Omental fat pad (tissue), 4 donors: Measurements from ENCODE around the gene HERC4. TPM values are rescaled to one million over a fixed set of nuclear protein-coding genes. Genes with fewer than 3 reads are reported as not detected.
"Not testable (repeated sequence)": the region's sequence is repeated elsewhere in the genome, so short reads cannot be mapped to it uniquely, and the experiment has no call there.

Experiments used
- ATAC-seq: fragments of 150-250 bp; one replicate; pipeline ENCODE4 v1.9.1; 2016; ENCODE audit warnings: mild to moderate bottlenecking, moderate library complexity; ENCODE audit not compliant: low FRiP score
- DNase-seq: peaks from one replicate; pipeline ENCODE4 v3.0.0-alpha.2; 2019; ENCODE audit warnings: low spot score
- CTCF ChIP-seq, 3 donors: fragments of 450-650 bp; IDR thresholded peaks; one replicate each; pipeline ENCODE4 v1.5.1; 2016 to 2017; ENCODE audit warnings: antibody characterized with exemption in 3 of 3, mild to moderate bottlenecking in 3 of 3, moderate library complexity in 2 of 3
- total RNA-seq, 4 donors: library from RNA; depleted of rRNA; stranded (reverse); fragments of >200 nt; gene quantifications; one replicate each; pipeline ENCODE4 v1.1.0, GENCODE V29; 2016

HERC4 gene
- total RNA-seq, 4 donors from 2014 or later: 37.0 to 67.6 (median 50.5) TPM

GRCh38 chr10:67893637-67894036 is 181.4 kb downstream of the HERC4 start:
- TF ChIP-seq CTCF (IDR thresholded peaks at IDR 0.05): no peak
- DNase-seq (no peak), ATAC-seq (no peak)

GRCh38 chr10:67884842-67885670 is 190.0 kb downstream of the HERC4 start:
- DNase-seq: peak; percentile 27
- peak; percentile 76 for ATAC-seq
- no peak for TF ChIP-seq CTCF (IDR thresholded peaks at IDR 0.05)

GRCh38 chr10:67884313-67884841 is 190.7 kb downstream of the HERC4 start, which contains the start of gene SIRT1:
TSS of gene SIRT1 (plus strand) at chr10:67884656. CDS start at chr10:67884722, 66 bp downstream.
- DNase-seq (peak; percentile 93), ATAC-seq (peak; percentile 95)
- TF ChIP-seq CTCF (IDR thresholded peaks at IDR 0.05): no peak

GRCh38 chr10:67883710-67884312 is 191.3 kb downstream of the HERC4 start:
- ATAC-seq: no peak
- no peak for TF ChIP-seq CTCF (IDR thresholded peaks at IDR 0.05)
- DNase-seq: no peak

- TF ChIP-seq CTCF (IDR thresholded peaks at IDR 0.05): no peak
- no peak for ATAC-seq
- DNase-seq: no peak
Measured at GRCh38 chr10:67878133-67878532, 196.9 kb downstream of the HERC4 start.

- DNase-seq, ATAC-seq: not testable (repeated sequence)
Measured at GRCh38 chr10:67877421-67877820, 197.7 kb downstream of the HERC4 start.

GRCh38 chr10:67875340-67876238 is 199.5 kb downstream of the HERC4 start:
- DNase-seq (no peak), ATAC-seq (no peak)
- TF ChIP-seq CTCF (IDR thresholded peaks at IDR 0.05): no peak
